Prostate gland (tissue), 2 donors: ENCODE data around the gene COL15A1.

ENCODE experiments used
- CTCF ChIP-seq, 4 experiments: fragments of 200-600 bp in 2 of 4; fragments of 450-650 bp in 2 of 4; sonication (generic) in 2 of 4; IDR thresholded peaks; 1 replicate in 3 of 4; 2 replicates in 1 of 4; pipeline ENCODE4 v1.5.1; 2016 to 2019; ENCODE audit warnings: antibody characterized with exemption in 4 of 4, mild to moderate bottlenecking in 2 of 4, moderate library complexity in 2 of 4
- POLR2A ChIP-seq: fragments of 450-650 bp; IDR thresholded peaks from one replicate; pipeline ENCODE4 v1.6.1; 2016; ENCODE audit warnings: antibody characterized with exemption, mild to moderate bottlenecking
- POLR2AphosphoS5 ChIP-seq: sonication (generic); formaldehyde crosslinking; IDR thresholded peaks from one replicate; pipeline ENCODE4 v1.6.1; 2017; ENCODE audit warnings: antibody characterized with exemption

DNA sequence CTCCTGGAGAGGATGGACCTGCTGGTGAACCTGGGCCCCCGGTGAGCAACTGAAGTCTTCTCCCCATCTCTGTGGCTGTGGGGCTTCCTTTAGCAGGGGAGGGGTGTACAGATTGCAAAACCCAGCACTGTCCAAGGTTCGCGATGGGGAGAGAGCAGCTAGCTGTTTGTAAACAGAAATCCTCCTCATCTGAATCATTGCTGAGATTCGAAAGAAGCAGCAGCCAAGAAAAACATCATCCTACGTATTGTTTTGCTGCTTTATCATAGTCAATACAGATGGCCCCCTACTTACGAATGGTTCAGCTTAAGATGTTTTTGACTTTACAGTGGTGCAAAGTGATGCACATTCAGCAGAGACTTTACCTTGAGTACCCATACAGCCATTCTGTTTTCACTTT is 81.3 kb downstream of the COL15A1 start:
- TF ChIP-seq CTCF (IDR thresholded peaks at IDR 0.05) (no peak), POLR2AphosphoS5 (no peak), POLR2A (no peak)
